Right lobe of liver (tissue), 6 donors: Measurements from ENCODE around the gene MMP26. TPM values are rescaled to one million over a fixed set of nuclear protein-coding genes. Genes with fewer than 3 reads are reported as not detected.

ENCODE experiments used
- ATAC-seq, 4 donors: fragments of 200-7000 bp; cut with Tn5 transposase; one replicate each; pipeline ENCODE4 v1.9.1; 2020; ENCODE audit warnings: mild to moderate bottlenecking in 4 of 4, moderate library complexity in 4 of 4
- DNase-seq, 3 donors: peaks; one replicate each; pipeline ENCODE4 v3.0.0-alpha.2; 2020
- H3K27ac ChIP-seq, 3 donors: fragments of 200-600 bp; one replicate each; pipeline ENCODE4 v1.8.0; 2022
- H3K27me3 ChIP-seq, 2 donors: fragments of 200-600 bp; one replicate each; pipeline ENCODE4 v1.8.0; 2022
- H3K36me3 ChIP-seq, 4 donors: fragments of 200-600 bp; sonication (generic) in 1 of 4; one replicate each; pipeline versions ENCODE4 v1.5.1 to v1.8.0; 2017 to 2022; ENCODE audit warnings: control low read depth in 1 of 4
- H3K4me1 ChIP-seq, 4 donors: fragments of 200-600 bp; sonication (generic) in 1 of 4; one replicate each; pipeline versions ENCODE4 v1.5.1 to v1.8.0; 2017 to 2022; ENCODE audit warnings: control low read depth in 1 of 4
- H3K4me3 ChIP-seq, 3 donors: fragments of 200-600 bp; one replicate each; pipeline ENCODE4 v1.8.0; 2022
- H3K9me3 ChIP-seq, 4 donors: fragments of 200-600 bp; sonication (generic) in 1 of 4; one replicate each; pipeline versions ENCODE4 v1.5.1 to v1.8.0; 2017 to 2022; ENCODE audit warnings: control low read depth in 1 of 4
- POLR2A ChIP-seq: fragments of 450-650 bp; IDR thresholded peaks from one replicate; pipeline ENCODE4 v1.6.1; 2017; ENCODE audit warnings: antibody characterized with exemption, mild to moderate bottlenecking
- WGBS: methylation state at CpG from one replicate; pipeline ENCODE4 v1.1.6; 2018; ENCODE audit warnings: low coverage, low lambda C conversion rate; ENCODE audit not compliant: insufficient coverage; ENCODE audit errors: missing lambda C conversion rate; 5-methylcytosine and 5-hydroxymethylcytosine counted together
- intact Hi-C, 2 donors: fragments of 100-400 bp; cut with DNase I; formaldehyde crosslinking; loops; one replicate each; pipeline versions ENCODE4 v1.11.2 to v1.14.1; 2022
- total RNA-seq, 6 experiments: library from RNA; depleted of rRNA in 2 of 6; stranded (reverse); fragments of >200 nt in 2 of 6; fragmentation: NEBNext Ultra II Directional in 3 of 6; extraction: Animal tissue kit (Norgen Biotek cat#: 25700) in 3 of 6; gene quantifications; one replicate each; pipeline versions ENCODE4 v1.1.0 to v1.2.4, GENCODE V29; 2016 to 2023
- TF ChIP-seq, protein P1 (sequence below), 4 donors: fragments of 200-600 bp in 3 of 4; fragments of 450-650 bp in 1 of 4; IDR thresholded peaks; one replicate each; pipeline versions ENCODE4 v1.5.1 to v1.8.0; 2016 to 2022; ENCODE audit warnings: antibody characterized with exemption in 4 of 4, mild to moderate bottlenecking in 2 of 4
- donor health status: DM: no; HTN: yes; CAD: no.
- donor health status: DM: no; HTN: no; CAD: no.
- donor health status: DM: no; HTN: no; CAD: no.
- donor health status: DM: no; HTN: yes; CAD: no.
- donor health status: DM: no; HTN: yes; CAD: no.

Gene MMP26
- total RNA-seq, 6 experiments from 2014 or later: not detected

DNA sequence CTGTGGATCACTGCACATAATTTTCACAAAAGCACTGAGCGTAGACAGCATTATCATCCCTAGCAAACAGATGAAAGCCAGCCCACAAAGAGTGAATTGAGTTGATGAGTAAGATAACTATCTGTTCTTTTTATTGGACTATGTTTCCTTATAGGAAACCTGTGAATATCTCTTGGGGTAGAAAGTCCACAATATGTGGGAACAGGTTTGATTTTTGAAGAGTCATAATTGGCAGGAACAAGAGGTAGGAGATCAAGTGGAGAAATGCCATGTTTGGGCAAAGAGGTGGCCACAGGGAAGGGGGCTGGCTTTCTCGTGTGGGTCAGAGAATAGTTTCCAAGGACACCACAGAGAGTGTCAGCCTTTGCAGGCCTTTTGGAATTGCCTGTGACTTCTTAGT is 30.8 kb upstream of the MMP26 start:
- no peaks in the 10 kb centered on the region for H3K36me3 ChIP-seq
- no peaks in the 10 kb centered on the region for H3K9me3 ChIP-seq
- ATAC-seq (no peak), DNase-seq (no peak)
- intact Hi-C loops: no loop called here
- no peak for TF ChIP-seq POLR2A
- TF ChIP-seq, protein P1, sequence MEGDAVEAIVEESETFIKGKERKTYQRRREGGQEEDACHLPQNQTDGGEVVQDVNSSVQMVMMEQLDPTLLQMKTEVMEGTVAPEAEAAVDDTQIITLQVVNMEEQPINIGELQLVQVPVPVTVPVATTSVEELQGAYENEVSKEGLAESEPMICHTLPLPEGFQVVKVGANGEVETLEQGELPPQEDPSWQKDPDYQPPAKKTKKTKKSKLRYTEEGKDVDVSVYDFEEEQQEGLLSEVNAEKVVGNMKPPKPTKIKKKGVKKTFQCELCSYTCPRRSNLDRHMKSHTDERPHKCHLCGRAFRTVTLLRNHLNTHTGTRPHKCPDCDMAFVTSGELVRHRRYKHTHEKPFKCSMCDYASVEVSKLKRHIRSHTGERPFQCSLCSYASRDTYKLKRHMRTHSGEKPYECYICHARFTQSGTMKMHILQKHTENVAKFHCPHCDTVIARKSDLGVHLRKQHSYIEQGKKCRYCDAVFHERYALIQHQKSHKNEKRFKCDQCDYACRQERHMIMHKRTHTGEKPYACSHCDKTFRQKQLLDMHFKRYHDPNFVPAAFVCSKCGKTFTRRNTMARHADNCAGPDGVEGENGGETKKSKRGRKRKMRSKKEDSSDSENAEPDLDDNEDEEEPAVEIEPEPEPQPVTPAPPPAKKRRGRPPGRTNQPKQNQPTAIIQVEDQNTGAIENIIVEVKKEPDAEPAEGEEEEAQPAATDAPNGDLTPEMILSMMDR (IDR thresholded peaks at IDR 0.05): no peak
- H3K27ac ChIP-seq: no peak overlapping the region
- 58% methylated on average over 2 of the region's 2 CpGs for WGBS
- H3K27me3 ChIP-seq: no peaks in the 10 kb centered on the region
- H3K4me1 ChIP-seq: no peaks in the 10 kb centered on the region
- H3K4me3 ChIP-seq: no peak overlapping the region

DNA sequence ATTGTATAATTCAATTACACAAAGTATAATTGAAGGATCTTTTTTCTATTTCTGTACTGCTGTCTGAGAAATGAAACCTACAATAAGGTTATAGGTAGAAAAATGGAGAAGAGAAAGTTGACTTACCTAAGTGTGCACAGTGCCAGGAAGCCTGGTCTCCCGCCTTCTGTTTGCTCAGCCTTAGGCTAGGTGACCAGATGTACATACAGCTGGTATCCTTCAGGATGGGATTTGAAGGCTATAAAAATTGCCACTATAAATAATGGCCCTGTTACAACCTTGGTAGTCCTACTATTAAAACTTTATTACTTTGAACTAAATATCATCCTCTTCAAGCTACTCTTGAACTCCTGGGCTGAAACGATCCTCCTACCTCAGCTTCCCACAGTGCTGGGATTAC is 26.6 kb upstream of the MMP26 start:
- H3K4me3 ChIP-seq: no peak overlapping the region
- no peak for ATAC-seq
- H3K36me3 ChIP-seq: no peaks in the 10 kb centered on the region
- DNase-seq: no peak
- intact Hi-C loops: no loop called here
- no peaks in the 10 kb centered on the region for H3K9me3 ChIP-seq
- WGBS: 74% methylated on average over 2 of the region's 2 CpGs
- no peak for TF ChIP-seq POLR2A
- TF ChIP-seq, protein P1 (IDR thresholded peaks at IDR 0.05): no peak
- H3K27me3 ChIP-seq: no peaks in the 10 kb centered on the region
- H3K4me1 ChIP-seq: no peaks in the 10 kb centered on the region
- H3K27ac ChIP-seq: no peak overlapping the region

DNA sequence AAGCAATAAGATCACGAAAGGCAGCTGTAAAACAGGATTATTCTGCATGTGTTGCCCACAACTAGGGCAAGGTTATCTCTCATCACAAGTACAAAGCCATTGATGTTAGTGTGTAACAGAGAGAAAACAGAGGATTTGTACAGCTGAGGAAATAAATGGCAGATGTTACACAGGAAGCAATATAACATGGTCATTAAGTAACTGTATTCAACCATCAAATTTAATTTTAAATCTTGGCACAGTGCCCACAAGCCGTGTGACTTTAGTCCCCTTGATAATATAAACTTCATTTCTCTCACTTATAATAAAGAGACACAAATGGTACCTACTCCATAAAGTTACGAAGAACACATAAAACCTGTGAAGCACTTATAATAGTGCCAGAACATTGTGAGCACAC is 24.2 kb upstream of the MMP26 start:
- intact Hi-C loops: no loop called here
- TF ChIP-seq POLR2A: no peak
- TF ChIP-seq, protein P1 (IDR thresholded peaks at IDR 0.05): no peak
- ATAC-seq (no peak), DNase-seq (no peak)
- Histone ChIP-seq H3K4me3 (no peak overlapping the region), H3K36me3 (no peaks in the 10 kb centered on the region), H3K27ac (no peak overlapping the region), H3K9me3 (no peaks in the 10 kb centered on the region), H3K27me3 (no peaks in the 10 kb centered on the region), H3K4me1 (no peaks in the 10 kb centered on the region)
- 33% methylated on average over 3 of the region's 3 CpGs for WGBS

DNA sequence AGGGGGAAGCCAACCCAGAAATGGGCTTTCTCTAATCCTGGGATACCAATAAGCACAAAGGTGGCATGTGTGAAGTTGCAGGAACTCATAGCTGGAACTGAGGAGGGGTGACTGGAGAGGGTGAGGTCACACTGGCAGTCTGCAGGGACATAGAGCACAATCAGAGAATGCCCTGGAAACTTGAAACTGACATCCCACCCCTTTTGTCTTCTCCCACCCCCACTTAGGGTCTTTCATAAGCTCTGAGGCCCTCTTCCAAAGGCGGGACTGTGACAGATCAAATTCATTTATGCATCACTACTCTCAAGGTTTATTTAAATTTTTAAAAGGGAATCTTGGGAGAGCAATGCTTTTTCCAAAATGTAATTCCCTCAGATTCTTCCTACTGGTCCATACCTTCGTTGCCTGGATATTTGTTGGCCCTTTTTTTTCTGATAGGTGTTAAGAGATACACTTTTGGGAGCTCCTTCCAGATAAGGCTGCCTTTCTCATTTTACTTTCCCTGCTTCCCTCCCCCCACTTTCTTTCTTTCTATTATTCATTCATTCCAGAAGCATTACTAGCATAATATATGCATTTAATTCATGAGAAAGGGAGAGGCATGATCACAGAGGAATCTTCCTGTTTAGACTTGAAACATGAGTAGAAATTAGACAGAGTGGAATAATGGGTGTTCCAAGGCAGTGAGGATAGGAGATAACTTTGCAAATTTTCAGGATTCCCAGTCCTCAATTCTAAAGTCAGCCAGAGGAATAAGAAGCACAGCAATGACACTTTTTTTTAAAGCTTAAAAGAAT is 21.8 kb upstream of the MMP26 start:
- no peak for TF ChIP-seq POLR2A
- TF ChIP-seq, protein P1 (IDR thresholded peaks at IDR 0.05): no peak
- 50% methylated on average over 2 of the region's 2 CpGs for WGBS
- no peak for ATAC-seq
- Histone ChIP-seq H3K36me3 (no peaks in the 10 kb centered on the region), H3K4me3 (no peak overlapping the region), H3K27me3 (no peaks in the 10 kb centered on the region), H3K27ac (no peak overlapping the region), H3K9me3 (no peaks in the 10 kb centered on the region), H3K4me1 (no peaks in the 10 kb centered on the region)
- intact Hi-C loops: no loop called here
- DNase-seq: no peak
